ENCODE measurements around the gene AK2.

AK2 gene

DNA sequence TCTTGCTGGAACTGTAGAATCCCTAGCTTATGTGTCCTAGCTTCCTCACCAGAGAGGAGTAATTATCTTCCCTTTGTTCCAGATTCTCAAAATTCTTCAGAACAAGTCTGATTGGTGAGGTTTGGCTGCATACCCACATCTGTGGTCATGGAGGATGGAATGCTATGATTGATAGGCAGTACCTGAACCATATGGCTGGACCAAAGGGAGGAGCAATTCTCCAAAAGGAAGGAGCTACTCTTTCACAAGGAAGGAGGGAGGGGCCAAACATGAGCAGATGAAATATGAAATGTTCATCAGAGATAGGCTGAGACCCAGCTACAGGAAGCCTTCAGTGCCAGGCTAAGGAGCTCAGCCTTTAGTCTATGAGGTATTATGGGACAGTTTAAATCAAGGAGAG, 67.1 kb downstream of the AK2 start:
- no peak for DNase-seq

- no peak for DNase-seq
These were observed 68.7 kb downstream of the AK2 start for GRCh38 chr1:32967888-32968568.

DNA sequence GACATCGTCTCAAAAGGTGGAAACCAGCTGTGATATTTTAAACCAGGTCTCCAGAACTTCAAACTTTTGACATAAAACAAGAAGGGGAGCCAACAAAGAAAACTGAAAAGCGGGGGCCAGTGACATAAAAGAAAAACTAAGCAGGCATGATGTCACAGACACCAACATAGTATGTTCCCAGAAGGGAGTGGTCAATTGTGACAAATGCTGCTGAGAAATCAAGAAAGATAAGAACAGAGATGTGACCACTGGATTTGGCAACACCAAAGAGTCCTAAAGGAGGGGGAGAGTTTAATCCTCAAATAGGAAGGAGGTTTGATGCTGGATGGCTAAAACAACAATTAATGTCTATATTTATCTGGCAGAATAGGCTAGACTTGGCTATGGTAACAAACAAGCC, 69.8 kb downstream of the AK2 start:
- no peak for DNase-seq

DNA sequence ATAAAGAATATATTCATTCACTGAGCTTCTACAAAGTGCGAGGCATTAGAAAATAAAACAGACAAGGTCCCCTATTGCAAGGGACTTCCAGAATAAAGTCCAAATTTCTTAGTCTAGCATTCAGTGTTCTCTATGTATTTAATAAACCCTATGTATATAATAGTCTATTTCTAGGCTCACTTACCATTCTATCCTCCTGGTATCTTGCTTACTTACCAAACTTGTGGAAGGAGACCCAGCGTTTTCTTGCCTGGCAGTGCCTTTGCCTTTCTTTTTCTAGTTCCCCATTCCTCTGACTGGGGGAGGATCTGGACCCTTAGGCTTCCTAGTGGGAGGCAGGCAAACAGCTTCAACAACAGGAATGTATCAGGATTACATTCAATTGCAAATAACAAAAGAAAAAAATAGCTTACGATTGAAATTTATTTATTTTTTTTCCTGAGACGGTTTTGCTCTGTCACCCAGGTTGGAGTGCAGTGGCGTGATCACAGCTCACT, 71.4 kb downstream of the AK2 start:
- no peak for DNase-seq

- peak; percentile 92 to 93 for DNase-seq
These were observed 72.0 kb downstream of the AK2 start, which contains the start of gene RNF19B for GRCh38 chr1:32964461-32965250. Gene RNF19B, minus strand, starts transcription at chr1:32964809. Its CDS starts 124 bp downstream, at chr1:32964685.

DNA sequence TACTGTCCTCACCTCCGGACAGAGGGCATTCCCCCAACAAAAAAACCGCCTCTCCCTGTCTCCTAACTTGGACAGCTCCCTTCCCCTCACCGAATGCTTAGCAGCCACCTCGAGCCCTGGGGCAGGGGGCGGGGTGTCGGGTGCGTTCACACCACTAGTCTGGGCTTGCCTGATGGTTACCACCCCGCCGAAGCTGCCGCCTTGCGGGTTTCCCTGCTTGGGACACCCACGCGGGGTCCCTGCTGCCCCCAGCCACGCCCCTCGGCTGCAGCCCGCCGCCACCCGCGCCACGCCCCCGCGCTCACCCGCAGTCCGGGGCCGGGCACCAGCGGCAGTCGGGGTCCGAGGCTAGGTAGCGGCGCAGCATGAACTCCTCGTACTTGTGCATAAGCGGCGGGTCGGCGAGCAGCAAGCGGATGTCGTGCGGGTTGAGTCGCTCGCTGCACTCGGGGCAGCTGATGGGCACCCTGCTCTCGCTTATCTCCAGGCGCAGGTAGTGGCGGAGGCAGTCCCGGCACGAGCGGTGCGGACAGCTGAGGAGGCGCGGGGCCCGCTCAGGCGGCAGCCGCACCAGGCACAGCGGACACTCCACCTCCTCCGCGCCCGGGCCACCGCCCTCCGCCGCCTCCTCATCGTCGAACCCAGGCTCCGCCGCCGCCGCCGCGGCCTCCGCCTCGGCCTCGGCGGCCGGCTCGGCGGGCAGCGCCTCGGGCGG, 72.8 kb downstream of the AK2 start:
- no peak for DNase-seq

DNA sequence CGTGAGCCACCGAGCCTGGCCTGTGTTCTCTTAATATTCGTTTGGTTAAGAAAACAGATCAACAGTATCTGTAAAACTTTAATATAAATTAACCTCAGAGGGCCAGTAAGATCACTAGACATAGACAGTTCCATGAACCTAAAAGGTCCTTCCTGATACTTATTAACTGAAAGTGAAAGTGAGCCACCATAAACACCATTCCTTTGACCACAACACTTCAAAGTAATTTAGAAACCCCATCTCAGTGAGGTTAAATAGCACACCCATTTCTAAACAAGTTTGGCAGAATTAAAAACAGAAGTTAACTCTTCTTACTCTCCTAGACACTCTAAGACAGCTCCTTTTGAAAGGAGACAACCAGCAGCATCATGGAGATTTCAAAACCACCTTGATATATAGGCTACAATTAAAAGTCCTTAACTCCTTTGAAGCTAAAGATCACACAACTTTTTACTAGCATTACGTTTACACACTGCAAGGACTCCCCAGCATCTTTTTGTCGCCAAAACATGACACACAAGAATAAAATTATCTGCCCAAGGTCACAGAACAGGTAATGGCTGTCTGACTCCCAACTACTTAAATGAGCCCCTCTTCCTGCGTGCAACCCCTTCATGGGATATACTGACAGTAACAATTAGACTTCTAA, 74.3 kb downstream of the AK2 start:
- no peak for DNase-seq

GRCh38 chr1:32960819-32961355, 75.8 kb downstream of the AK2 start:
- DNase-seq = no peak

DNA sequence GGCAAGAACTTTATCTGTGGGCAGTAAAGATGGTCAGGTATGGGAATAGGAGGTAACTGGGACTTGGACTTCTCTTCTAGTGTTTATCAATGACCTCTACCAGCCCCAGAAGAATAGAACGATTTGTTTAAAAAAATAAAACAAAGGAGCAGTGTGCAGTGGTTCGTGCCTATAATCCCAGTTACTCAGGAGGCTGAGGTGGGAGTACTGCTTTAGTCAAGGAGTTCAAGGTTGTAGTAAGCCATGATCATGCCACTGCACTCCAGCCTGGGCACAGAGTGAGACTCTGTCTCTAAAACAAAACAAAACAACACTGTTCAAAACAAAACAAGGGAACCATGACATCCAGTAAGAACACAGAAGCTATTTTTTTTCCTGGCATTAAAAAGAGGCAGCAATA, 76.3 kb downstream of the AK2 start:
- DNase-seq = no peak

DNA sequence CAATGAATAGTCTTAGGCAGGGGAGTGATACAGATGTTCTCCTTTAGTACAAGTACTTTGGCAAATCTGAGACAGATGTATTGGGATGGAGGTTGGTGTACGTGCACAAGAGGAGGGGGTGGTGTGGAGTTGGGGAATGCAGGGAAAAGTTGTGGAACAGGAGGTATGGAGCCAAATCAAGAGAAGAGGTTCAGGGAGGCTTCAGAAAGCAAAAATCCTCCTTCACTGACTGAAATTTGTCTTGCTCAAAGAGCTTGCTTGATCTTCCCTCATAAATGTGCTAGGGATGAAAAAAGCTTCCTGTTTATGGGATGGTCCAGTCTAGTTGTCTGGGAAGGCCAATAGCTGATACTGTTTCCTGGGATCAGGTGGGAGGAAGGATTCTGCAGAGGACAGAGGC, 77.9 kb downstream of the AK2 start:
- no peak for DNase-seq
